C4-2B (cell line): Measurements from ENCODE around the gene SETDB1.

Experiments used
- ZFX ChIP-seq: fragments of 450-650 bp; IDR thresholded peaks from 2 replicates; pipeline ENCODE4 v1.6.1; 2017
- TF ChIP-seq, protein P1 (sequence below): fragments of 450-650 bp; conservative IDR thresholded peaks from 2 replicates; pipeline ENCODE4 v1.5.1; 2017; ENCODE audit warnings: mild to moderate bottlenecking

DNA sequence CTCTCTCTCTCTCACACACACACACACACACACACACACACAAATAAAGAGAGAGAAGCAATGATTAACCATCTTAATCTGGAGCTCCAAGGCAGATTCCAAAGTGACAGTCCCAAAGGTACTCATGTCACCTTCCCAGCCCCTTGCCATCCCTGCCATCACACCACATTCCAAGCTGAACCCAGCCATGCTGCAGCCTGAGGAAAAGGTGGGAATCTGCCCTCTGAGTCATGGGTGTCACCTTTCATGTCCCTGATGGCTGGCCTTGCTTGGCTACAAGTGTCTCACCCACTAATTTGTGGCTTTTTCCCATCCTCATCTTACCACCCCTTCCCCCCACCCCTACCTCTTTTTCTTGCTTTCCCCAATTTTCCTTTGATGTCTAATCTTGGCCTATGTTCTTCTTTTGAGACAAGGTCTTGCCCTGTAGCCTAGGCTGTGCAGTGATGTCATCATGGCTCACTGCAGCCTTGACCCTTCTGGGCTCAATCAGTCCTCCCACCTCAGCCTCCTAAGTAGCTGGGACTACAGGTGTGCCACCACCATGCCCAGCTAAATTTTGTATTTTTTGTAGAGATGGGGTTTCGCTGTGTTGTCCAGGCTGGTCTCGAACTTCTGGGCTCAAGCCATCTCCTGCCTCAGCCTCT lies 59.1 kb downstream of the SETDB1 start:
- no peak for TF ChIP-seq ZFX
- TF ChIP-seq, protein P1, sequence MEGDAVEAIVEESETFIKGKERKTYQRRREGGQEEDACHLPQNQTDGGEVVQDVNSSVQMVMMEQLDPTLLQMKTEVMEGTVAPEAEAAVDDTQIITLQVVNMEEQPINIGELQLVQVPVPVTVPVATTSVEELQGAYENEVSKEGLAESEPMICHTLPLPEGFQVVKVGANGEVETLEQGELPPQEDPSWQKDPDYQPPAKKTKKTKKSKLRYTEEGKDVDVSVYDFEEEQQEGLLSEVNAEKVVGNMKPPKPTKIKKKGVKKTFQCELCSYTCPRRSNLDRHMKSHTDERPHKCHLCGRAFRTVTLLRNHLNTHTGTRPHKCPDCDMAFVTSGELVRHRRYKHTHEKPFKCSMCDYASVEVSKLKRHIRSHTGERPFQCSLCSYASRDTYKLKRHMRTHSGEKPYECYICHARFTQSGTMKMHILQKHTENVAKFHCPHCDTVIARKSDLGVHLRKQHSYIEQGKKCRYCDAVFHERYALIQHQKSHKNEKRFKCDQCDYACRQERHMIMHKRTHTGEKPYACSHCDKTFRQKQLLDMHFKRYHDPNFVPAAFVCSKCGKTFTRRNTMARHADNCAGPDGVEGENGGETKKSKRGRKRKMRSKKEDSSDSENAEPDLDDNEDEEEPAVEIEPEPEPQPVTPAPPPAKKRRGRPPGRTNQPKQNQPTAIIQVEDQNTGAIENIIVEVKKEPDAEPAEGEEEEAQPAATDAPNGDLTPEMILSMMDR = no peak
